Kasumi-1 (cell line): ENCODE measurements around the gene IGSF3.
A peak's percentile ranks its signal among the peaks of the same experiment; 100 is the strongest.

Experiments
- DNase-seq, 2 experiments: peaks; one replicate each; lab custom pipeline; 2025; lab: John Stamatoyannopoulos, UW

IGSF3 gene

DNA sequence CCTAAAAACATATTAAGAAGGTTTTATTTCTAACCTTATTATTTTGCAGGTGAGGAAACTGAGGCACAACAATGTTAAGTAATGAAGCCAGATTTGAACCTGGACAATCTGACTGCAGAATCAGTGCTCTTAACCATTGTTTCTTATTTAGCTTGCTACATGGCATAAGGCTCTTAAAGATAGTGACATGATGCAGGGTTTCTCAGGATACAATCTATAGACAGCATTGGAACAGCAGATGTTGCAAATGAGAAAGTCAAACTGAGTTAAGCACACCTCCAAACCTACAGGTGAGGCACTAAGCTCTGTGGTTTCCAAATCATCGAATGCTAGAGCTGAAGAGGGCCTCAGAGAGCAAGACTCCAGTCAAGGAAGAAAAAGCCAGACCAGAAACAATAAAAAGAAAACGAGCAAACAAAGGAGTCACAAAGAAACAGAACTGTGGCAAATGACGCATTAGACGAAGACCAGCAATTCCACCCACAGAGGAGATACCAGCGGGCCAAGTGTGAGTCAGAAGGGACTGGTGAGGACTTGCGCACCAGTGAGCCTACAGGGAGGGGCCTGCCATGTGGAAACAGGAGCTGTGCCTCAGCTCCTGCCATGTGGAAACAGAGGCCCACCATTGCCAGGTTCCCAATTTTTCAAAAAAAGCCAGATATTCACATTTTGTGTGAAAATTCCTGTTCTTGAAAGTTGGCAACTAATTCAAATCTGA, 111.1 kb downstream of the IGSF3 start:
- peak in 1 of 2 experiments; percentile 20 for DNase-seq

DNA sequence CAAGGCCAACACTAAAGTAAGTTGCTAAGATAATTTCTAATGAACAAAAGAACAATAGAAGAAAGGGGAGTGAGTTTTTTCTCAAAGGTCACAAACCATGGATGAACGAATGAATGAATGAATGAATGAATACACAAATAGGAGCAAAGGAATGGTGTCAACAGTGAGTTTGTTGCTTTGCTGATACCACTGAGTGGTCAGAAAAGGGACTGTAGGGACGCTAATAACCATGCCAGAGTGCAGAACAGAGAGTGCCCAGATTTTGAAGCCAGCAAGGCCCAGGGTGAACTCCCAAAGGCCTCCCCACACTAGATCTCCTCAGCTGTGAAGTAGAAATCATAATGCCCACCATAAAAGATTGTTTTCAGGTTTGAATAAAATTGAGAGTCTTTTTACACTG, 112.6 kb downstream of the IGSF3 start:
- DNase-seq = no peak

DNA sequence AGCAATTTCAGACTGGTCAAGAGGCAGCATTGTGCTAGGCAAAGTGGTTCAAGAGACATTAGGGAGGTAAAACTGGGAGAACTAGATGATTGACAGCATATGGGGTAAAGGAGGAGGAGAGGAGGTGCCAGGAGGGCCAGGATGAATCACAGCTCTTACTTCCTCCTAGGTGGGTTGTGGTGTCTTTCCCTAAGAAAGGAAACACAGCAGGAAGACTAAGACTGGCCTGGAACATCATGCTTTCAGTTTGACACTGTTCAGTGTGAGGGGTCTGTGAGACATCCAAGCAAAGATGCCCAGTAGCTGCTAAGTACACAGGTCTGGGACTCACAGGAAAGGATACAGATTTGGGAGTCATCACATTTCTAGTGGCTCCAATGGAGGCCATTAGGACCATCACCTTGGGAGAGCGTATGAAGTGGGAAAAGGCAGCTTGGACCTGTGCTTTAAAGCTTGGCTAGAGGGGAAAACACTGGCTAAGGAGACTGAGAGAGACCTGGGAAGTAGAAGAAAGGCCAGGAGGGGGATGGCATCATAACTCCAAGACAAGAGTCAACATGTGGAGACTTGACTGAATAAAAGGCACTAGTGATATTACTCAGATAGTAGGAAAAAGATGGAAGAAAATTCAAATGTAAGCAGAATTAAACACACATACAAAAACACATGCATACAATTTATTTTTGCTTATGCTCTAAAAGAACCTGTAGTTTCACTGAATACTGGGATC, 114.0 kb downstream of the IGSF3 start:
- no peak for DNase-seq

DNA sequence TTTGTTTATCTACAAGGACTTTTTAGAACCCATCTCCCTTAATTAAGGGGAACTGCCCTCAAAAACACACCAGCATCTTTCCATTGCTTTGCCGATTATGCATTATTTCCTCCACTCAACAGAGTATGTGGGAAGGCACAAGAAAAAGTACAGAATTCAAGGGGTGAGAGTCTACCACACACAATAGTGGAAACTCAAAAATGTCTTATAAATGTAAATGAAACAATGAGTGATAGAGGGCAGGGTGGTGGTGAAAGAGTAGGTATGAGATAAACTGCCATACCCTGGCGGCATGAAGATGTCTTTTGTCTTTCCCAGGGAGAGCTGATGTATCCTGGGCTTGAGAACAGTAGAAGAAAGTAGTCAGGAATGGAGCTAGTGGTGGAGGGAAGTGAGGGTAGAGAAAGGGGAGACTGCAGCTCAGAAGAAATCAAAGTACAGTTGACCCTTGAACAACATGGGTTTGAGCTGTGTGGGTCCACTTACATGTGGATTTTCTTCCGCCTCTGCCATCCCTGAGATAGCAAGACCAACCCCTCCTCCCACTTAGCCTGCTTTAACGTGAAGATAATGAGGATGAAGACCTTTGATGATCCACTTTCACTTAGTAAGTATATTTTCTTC, 121.1 kb downstream of the IGSF3 start:
- DNase-seq = no peak

DNA sequence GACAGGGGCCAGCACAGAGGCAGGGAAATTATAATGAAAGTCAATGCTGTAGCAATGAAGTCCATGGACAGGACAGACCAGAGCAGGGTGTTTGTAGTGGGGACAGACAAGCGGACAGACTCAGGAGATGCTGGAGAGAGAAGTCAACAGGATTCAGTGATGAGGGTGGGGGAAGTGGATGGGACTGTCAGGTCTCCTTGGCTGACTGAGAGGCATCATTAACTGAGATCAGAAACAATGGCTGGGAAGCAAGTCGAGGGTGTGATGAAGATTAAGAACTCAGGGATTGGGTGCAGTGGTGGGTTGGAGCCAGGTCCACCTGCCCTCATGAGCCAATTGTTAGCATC, 122.2 kb downstream of the IGSF3 start:
- no peak for DNase-seq

DNA sequence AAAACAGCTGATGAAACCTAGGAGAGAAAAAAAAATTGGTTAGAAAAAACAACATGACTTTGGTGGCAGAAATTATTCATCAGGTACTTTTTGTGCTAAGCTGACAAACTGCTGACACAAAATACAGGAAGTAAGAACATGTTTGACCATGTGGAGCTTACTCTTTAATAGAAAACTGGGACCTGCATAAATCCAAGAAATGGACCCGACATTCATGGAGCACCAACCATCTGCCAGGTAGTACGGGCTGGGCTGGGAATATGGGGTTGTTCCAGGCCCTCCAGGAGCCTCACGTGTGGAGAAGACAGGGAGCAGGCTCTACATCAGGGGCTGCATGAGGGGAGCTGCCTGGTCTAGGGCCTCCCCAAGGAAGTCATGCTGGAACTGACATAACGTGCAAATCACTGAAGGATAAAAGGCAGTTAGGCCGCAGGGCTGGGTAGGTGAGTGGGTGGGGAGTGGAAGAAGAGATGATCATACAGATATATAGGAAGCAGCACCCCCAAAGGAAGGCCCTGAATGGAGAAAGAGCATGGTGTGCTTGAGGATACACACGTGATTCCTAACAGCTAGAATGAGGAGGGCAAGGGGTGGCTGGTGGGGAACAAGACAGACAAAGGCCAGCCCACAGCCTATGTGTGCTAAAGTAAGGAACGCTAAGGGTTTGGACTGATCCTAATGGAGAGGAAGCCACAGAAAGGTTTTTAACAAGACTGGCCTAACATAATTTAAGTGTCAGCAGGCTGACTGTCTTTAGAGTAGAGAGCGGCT, 122.8 kb downstream of the IGSF3 start:
- no peak for DNase-seq

DNA sequence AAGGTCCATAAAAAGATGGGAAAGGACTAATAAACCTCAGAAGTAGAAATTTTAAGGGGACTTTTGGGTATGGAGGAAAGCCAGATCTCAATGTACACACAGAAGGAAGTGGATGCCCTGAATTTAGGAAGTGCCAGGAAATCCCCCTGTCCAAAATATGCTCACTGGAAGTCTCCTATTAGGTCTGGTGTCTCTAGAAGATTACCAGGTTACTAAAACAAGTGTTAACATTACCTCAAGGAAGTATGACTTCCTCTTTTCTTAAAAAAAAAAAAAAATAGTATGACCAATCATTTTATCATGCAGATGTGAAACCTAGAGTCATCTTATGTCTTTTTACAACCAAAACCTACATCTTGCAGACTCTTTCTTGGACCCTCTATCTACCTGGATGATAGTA, 127.4 kb downstream of the IGSF3 start:
- DNase-seq = peak; percentile 45 to 57

DNA sequence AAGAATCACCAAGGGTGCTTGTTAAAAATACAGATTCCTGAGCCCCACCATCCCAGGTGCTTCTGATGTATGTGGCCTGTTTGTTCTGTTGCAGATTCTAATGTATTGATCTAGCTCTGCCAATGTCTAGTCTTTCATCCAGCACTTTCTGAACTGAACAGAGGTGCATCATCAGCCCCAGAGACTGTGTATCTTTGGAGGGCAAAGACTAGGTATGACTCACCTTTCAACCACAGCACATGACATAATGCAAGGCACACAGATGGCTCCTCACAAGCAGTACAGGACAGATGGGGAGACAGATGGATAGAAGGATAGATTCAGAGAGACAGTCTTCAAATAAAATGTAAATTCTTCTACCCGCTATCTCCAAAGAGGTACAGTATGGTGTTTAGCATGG, 129.0 kb downstream of the IGSF3 start:
- no peak for DNase-seq

DNA sequence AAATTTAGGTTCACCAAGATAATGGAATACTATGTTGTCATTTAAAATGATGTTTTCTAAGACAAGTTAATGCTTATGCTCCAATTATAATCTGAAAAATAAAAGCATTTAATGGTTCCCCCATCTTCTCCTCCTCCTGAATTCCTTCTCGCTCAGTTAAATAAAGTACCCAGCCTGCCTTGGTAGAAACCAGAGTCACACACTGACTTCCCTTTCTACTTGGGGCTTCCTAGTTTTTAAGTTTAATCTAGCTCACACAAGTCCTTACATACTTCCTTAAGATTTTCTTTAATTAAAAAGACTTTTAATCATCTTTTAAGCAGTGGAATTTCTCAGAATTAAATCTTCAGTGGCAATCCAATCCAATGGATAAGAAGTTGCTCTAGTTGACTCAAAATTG, 129.6 kb downstream of the IGSF3 start:
- DNase-seq = peak in 1 of 2 experiments; percentile 19

DNA sequence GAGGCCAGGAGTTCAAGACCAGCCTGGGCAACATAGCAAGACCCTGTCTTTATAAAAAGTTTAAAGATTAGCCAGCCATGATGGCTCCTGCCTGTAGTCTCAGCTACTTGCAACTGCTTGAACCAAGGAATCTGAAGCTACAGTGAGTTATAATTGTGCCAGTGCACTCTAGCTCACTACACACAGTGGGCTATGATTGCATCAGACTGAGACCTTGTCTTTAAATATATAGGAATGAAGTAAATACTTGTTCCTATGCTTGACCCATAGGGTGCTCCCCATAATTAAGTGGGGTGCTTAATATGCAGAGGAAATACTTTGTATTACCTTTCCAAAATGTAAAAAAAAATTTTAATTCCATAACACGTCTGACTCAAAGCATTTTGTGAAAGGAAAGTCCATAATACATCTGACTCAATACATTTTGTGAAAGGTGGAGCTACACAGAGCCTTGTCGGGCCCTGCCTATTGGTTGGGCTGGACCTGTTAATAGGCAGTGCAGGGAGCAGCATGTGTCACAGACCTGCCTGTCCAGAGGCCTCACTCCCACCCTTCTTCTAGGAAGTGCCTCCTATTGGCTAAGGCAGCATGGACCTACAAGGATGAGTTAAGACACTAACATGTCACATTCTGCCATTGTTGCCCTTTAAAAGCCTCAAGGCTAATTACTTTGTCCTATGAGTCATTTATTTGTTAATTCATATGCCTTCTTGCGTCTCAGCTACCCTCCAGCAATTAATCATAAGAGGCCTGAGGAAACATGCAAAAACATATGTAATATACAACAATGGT, 130.3 kb downstream of the IGSF3 start:
- DNase-seq = no peak

DNA sequence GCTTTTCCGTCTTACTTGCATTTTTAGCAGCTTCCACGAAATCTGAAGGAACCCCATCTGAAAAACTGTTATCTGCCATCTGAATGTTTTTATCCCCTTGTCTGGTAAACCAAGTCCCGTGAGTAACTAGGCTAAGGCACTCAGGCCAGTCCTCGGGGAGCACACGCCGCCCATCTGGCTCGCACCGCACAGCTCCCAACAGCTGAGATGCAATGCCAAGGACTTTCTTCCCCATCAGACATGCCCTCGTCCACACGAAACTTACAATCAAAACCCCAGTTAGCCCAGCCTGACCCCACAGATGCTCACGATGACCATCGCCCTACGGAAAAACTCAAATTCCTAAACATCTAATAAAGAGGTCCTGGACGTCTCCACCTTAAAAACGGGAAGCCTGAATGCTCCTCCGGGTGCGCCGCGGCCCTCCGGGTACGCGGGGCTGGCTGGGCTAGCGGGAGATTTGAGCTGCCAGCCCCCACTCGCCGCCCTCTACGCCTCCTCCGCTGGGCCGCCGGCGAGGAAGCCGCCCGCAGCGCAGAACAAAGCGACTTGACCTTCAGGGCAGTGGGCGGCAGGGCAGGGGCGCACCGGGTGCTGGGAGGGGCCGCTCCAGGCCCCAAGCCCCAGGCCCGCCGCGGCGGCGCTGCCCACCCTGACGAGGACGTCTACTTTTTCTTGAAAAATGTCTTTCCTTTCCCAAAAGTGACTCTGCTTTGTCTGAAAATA, 133.4 kb downstream of the IGSF3 start:
- no peak for DNase-seq

DNA sequence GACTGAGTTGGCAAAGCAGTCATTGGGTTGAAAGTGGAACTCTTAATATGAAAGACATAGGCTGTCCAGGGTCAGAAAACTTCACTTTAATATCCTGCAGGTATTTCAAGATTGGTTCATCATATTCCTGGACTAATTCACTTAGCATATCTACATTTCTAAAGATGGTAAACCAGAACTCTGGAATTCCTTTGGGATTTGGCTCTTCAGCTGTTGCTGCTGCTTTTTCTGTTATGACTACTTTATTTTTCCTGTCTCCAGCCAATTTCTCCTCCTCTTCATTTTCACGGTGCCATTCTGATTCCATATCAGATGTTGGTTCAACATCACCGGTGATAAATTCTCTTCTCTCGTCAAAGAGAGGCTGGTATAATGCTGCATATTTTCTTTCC, 134.1 kb downstream of the IGSF3 start:
- DNase-seq = no peak

DNA sequence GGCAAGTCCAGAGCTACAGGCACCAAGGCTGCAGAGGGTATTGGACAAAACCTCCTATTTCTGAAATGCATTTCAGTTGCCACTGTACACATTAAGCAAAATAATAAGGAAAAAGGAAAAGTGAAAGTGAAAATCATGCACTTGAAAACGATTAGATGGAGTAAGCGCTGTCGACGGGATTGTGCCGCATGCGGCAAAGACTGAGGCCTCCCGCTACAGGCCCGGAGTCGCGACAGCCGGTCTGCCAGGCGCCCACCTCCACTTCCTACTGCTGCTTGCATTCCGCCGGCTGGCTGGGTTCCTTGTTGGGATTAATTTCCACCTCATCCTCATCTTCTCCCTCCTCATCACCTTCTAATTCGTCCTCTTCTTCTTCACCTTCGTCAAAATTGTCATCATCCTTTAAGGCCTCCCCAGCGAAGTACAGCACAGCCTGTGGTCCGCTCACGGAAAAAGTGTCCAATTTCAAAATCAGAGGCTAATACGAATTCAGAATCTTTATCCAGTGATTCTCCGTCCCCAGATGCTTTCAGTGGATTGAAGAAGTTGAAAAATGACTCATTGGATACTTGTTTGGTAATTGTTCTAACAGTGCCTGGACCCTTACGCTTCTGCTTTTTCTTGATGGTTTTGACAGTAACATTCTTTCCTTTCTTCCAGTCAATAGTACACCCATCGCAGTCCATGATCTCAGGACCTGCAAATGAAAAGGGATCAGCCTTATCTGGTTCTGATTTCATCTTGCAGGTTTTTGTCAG, 134.7 kb downstream of the IGSF3 start:
- no peak for DNase-seq

DNA sequence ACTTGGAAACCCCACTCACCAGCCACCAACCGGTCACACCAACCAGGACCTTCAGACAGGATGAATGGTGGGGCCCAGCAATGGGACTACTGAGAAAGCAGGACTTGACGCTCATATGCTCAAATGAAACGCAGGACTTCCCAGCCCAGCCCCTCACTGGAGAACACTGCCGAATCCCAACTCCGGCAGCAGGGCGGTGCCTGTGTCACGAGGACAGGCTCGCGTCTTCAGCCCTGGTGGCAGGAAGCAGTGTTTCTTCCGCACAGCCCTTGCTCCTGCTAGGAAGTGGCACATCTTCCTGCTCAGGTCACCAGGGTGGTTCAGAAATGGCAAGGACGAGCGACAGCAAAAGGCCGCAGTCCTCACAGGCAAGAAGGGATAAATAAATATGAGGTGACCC, 135.6 kb downstream of the IGSF3 start:
- no peak for DNase-seq

DNA sequence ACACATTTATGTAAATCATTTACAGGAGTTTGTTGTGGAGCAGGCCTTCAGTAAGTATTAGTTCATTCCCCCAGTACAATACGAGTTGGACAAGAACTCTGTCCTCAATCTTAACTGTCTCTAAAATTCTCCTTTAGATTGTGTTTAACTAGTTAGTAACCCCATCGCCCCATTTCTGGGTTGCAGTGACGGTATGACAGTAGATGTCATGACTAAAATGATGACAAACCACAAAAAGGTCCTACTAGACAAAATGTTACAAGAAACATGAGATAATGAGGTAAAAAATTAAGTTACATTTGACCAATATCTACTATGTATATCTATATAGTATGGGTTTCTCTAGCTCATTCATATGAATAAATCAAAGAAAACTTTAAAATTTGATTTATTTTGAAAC, 137.9 kb downstream of the IGSF3 start:
- no peak for DNase-seq

DNA sequence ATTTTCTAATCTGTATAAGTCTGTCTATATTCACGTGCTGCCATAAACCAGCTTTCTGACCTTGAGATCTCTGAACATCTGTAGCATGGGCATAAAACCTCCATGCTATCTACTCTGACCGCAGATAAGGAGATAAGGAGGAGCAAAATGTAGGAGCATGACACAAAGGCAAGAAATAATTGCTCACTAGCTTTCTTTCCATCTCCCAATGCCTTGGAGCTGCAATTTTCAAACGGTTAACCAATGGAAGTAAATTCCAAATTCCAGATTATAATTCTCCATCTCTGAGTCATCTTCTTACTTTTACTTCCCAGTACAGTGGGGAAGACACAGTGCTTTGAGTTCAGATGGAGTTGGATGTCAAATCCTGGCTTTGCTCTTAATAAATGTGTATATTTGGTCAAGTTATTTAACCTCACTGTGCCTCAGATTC, 138.3 kb downstream of the IGSF3 start:
- no peak for DNase-seq

DNA sequence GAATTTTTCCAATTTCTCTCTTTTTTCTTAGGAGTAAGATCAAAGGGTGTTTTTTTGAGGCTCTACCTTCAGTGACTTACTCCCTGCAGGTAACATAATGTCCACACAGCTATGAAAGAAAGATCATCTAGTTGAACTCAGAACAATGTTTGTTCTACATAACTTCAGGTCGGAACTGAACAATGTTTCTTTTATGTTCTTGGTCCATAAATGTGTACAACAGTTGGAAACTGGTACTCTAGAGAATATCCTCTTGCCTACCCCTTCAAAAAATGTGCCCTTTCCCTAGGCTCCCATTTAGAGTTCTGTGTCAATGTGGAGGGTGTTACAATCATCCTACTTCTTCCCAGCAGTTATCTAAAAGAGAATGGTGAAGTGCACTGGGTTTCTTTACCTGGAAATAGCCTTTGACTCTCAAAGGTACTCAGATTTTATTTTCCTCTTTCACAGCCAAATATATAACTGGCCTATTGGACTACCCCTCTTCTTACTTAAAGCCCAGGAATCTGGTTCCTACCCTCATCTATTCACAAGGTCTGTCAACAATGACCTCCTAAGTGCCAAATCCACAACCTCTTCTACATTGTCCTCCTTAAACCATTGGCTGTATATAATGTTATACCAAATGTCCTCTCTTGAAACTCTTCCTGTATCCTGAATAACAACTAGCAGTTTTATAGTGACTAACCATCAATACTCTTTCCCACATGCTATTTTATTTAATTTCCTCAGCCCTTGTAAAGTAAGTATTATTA, 139.0 kb downstream of the IGSF3 start:
- no peak for DNase-seq

DNA sequence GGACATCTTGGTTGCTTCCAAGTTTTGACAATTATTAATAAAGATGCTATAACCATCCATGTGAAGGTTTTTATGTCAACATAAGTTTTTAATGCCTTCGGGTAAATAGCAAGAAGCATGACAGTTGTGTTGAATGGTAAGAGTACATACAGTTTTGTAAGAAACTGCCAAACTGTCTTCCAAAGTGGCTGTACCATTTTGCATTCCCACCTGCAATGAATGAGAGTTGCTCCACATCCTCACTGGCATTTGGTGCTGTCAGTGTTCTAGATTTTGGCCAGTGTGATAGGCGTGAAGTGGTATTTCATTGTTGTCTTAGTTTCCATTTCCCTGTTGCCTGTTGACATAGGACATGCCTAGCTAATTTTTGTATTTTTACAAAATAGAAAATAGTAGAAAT, 142.1 kb downstream of the IGSF3 start:
- no peak for DNase-seq
